Loucy (cell line): ENCODE measurements around the gene MRGPRE.

ENCODE experiments used
- EZH2phosphoT487 ChIP-seq: fragments of 200-600 bp; IDR thresholded peaks from 2 replicates; pipeline ENCODE4 v1.6.1; 2018; ENCODE audit warnings: antibody characterized with exemption, mild to moderate bottlenecking, moderate library complexity, borderline replicate concordance
- TF ChIP-seq, protein P1 (sequence below): fragments of 200-600 bp; sonication (generic); conservative IDR thresholded peaks from 2 replicates; pipeline ENCODE4 v1.5.1; 2014; ENCODE audit warnings: mild to moderate bottlenecking, antibody characterized with exemption, low read length

DNA sequence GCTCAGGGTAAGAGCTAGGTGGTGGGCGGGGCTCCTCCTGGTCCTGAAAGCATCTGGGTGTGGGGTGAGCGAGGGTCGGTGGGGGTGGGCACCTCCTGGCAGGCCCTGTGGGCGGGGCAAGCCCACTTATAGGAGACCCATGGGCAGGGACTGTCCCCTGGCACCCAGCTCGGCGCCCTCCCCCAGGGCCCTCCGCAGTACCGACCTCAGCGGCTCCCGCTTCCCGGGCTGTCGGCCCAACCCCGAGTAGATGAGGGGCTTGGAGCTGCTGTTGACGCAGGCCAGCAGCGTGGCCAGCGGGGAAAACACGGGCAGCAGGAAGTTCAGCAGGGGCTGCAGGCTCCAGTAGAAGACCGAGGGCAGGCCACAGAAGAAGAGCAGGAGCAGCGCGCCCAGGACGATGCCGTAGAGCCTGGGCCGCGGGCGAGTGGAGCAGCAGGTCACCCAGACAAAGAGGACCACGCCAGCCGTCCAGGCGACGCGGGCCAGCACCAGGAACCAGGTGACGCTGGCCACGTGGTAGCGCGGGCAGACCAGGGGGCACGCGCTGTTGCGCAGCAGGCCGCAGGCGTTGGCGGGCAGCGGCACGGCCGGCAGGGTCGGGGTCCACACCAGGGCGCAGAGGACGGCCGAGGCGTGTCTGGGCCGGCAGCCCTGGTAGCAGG lies 14.3 kb downstream of the MRGPRE start:
- TF ChIP-seq, protein P1, sequence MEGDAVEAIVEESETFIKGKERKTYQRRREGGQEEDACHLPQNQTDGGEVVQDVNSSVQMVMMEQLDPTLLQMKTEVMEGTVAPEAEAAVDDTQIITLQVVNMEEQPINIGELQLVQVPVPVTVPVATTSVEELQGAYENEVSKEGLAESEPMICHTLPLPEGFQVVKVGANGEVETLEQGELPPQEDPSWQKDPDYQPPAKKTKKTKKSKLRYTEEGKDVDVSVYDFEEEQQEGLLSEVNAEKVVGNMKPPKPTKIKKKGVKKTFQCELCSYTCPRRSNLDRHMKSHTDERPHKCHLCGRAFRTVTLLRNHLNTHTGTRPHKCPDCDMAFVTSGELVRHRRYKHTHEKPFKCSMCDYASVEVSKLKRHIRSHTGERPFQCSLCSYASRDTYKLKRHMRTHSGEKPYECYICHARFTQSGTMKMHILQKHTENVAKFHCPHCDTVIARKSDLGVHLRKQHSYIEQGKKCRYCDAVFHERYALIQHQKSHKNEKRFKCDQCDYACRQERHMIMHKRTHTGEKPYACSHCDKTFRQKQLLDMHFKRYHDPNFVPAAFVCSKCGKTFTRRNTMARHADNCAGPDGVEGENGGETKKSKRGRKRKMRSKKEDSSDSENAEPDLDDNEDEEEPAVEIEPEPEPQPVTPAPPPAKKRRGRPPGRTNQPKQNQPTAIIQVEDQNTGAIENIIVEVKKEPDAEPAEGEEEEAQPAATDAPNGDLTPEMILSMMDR: no peak
- TF ChIP-seq EZH2phosphoT487: no peak
